WTC11 (cell line): Measurements from ENCODE around the gene NDUFS5. TPM values are rescaled to one million over a fixed set of nuclear protein-coding genes. Genes with fewer than 3 reads are reported as not detected.
"Not testable (repeated sequence)": the region's sequence is repeated elsewhere in the genome, so short reads cannot be mapped to it uniquely, and the experiment has no call there.

Experiments used
- ATAC-seq: fragments of 200-7000 bp; cut with Tn5 transposase; 2 replicates; pipeline ENCODE4 v1.10.0; 2021; ENCODE audit warnings: mild to moderate bottlenecking, moderate library complexity
- CTCF ChIA-PET: fragments of 300-600 bp; sonication (Branson Sonifier 250); formaldehyde crosslinking; loops from one replicate; lab custom pipeline; 2021; ENCODE audit warnings: antibody characterized with exemption; lab: Charles Lee
- POLR2A ChIA-PET: fragments of 350-600 bp; sonication (Branson Sonifier 250); formaldehyde crosslinking; loops from one replicate; lab custom pipeline; 2021; ENCODE audit warnings: antibody characterized with exemption; lab: Charles Lee
- DNase-seq: peaks from one replicate; pipeline ENCODE4 v3.0.0; 2021; ENCODE audit warnings: low spot score
- H3K27ac Mint-ChIP-seq: 2 replicates; pipeline ENCODE4 v1.8.0; 2021; ENCODE audit warnings: mixed read lengths
- H3K27me3 Mint-ChIP-seq: 2 replicates; pipeline ENCODE4 v1.8.0; 2021; ENCODE audit warnings: low read depth, mild to moderate bottlenecking, moderate library complexity, mixed read lengths
- H3K36me3 Mint-ChIP-seq: 2 replicates; pipeline ENCODE4 v1.8.0; 2021; ENCODE audit warnings: mixed read lengths
- H3K4me1 Mint-ChIP-seq: 2 replicates; pipeline ENCODE4 v1.8.0; 2022; ENCODE audit warnings: mixed read lengths
- H3K4me3 Mint-ChIP-seq: 2 replicates; pipeline ENCODE4 v1.8.0; 2021; ENCODE audit warnings: mild to moderate bottlenecking, moderate library complexity, mixed read lengths
- H3K9me3 Mint-ChIP-seq: 2 replicates; pipeline ENCODE4 v1.8.0; 2021; ENCODE audit warnings: mixed read lengths
- ATF1 ChIP-seq: sonication (generic); formaldehyde crosslinking; IDR thresholded peaks from 2 replicates; pipeline ENCODE4 v1.8.1; 2023; ENCODE audit warnings: mild to moderate bottlenecking, moderate library complexity, missing genetic modification reagents
- ESRRA ChIP-seq: sonication (generic); formaldehyde crosslinking; IDR thresholded peaks from 2 replicates; pipeline ENCODE4 v1.8.1; 2022; ENCODE audit warnings: mild to moderate bottlenecking, missing genetic modification reagents, borderline replicate concordance
- FOXP1 ChIP-seq: sonication (generic); formaldehyde crosslinking; IDR thresholded peaks from 2 replicates; pipeline ENCODE4 v1.8.0; 2022; ENCODE audit warnings: missing genetic modification reagents, mild to moderate bottlenecking, moderate library complexity, borderline replicate concordance
- IRF2 ChIP-seq: sonication (generic); formaldehyde crosslinking; IDR thresholded peaks from 2 replicates; pipeline ENCODE4 v1.8.0; 2022; ENCODE audit warnings: low read depth, missing genetic modification reagents, borderline replicate concordance
- SMAD4 ChIP-seq: sonication (generic); formaldehyde crosslinking; IDR thresholded peaks from 2 replicates; pipeline ENCODE4 v1.8.0; 2022; ENCODE audit warnings: mild to moderate bottlenecking, missing genetic modification reagents
- TEAD1 ChIP-seq: sonication (generic); formaldehyde crosslinking; IDR thresholded peaks from 2 replicates; pipeline ENCODE4 v1.8.0; 2022; ENCODE audit warnings: mild to moderate bottlenecking, missing genetic modification reagents
- TP53 ChIP-seq: sonication (generic); formaldehyde crosslinking; IDR thresholded peaks from 2 replicates; pipeline ENCODE4 v1.8.1; 2023; ENCODE audit warnings: mild to moderate bottlenecking, missing genetic modification reagents
- ZNF232 ChIP-seq: sonication (generic); formaldehyde crosslinking; IDR thresholded peaks from 2 replicates; pipeline ENCODE4 v1.8.0; 2022; ENCODE audit warnings: mild to moderate bottlenecking, missing genetic modification reagents
- ZNF396 ChIP-seq: fragments of 250-450 bp; sonication (Bioruptor Pico); IDR thresholded peaks from 2 replicates; pipeline ENCODE4 v1.8.0; 2021; ENCODE audit warnings: mild to moderate bottlenecking, moderate library complexity, borderline replicate concordance
- ZNF671 ChIP-seq: fragments of 250-450 bp; sonication (Bioruptor Pico); IDR thresholded peaks from 2 replicates; pipeline ENCODE4 v1.8.0; 2021; ENCODE audit warnings: mild to moderate bottlenecking
- total RNA-seq: library from RNA; stranded (reverse); gene quantifications from 3 replicates; pipeline ENCODE4 v1.2.3, GENCODE V29; 2021
- TF ChIP-seq, protein P1 (sequence below): sonication (generic); formaldehyde crosslinking; IDR thresholded peaks from 2 replicates; pipeline ENCODE4 v1.8.1; 2023; ENCODE audit warnings: mild to moderate bottlenecking, missing genetic modification reagents, moderate library complexity
- TF ChIP-seq, protein P2 (sequence below): sonication (generic); formaldehyde crosslinking; IDR thresholded peaks from 2 replicates; pipeline ENCODE4 v1.8.0; 2023; ENCODE audit warnings: mild to moderate bottlenecking, missing genetic modification reagents
- TF ChIP-seq, protein P3 (sequence below): sonication (generic); formaldehyde crosslinking; IDR thresholded peaks from 2 replicates; pipeline ENCODE4 v1.8.0; 2022; ENCODE audit warnings: missing genetic modification reagents
- TF ChIP-seq, protein P4 (sequence below): sonication (generic); formaldehyde crosslinking; IDR thresholded peaks from 2 replicates; pipeline ENCODE4 v1.8.1; 2022; ENCODE audit warnings: low read depth, mild to moderate bottlenecking, moderate library complexity, missing genetic modification reagents, borderline replicate concordance
- TF ChIP-seq, protein P5 (sequence below): sonication (generic); formaldehyde crosslinking; IDR thresholded peaks from 2 replicates; pipeline ENCODE4 v1.8.0; 2022; ENCODE audit warnings: mild to moderate bottlenecking, missing genetic modification reagents
- TF ChIP-seq, protein P6 (sequence below): sonication (generic); formaldehyde crosslinking; IDR thresholded peaks from 2 replicates; pipeline ENCODE4 v1.8.1; 2022; ENCODE audit warnings: low read depth, missing genetic modification reagents, borderline replicate concordance

Gene NDUFS5
- total RNA-seq, 1 experiment from 2014 or later: 402 TPM

DNA sequence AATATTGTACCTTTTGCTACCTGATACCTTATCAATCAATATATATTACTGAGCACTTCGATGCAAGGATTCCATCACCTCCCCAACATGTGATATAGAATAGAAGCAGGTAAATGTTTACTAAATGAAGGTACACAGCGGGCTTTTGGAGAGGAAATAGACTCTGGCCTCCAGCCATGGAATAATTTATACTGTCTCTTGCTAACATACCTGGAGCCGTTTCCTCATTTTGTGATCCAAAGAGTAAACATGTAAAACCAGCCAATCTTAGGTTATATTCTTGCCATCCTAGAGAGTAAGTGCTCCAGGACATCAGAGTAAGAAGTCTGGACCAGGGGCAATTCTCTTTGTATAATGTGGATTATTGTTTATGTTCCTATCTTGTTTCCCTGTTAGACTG, 39.4 kb downstream of the NDUFS5 start:
- no peak for TF ChIP-seq ZNF232 (CRISPR knock-in tag)
- TF ChIP-seq SMAD4 (CRISPR knock-in tag): no peak
- TF ChIP-seq, protein P1, sequence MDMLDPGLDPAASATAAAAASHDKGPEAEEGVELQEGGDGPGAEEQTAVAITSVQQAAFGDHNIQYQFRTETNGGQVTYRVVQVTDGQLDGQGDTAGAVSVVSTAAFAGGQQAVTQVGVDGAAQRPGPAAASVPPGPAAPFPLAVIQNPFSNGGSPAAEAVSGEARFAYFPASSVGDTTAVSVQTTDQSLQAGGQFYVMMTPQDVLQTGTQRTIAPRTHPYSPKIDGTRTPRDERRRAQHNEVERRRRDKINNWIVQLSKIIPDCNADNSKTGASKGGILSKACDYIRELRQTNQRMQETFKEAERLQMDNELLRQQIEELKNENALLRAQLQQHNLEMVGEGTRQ (CRISPR knock-in tag): no peak
- ChIA-PET POLR2A (interaction anchor here (0.6 kb wide), 1 partner anchor 471 kb away, joined by 3 read pairs; no protein-coding TSS in a partner anchor), CTCF (interaction anchor here (0.7 to 1.3 kb wide), 2 partner anchors 16 to 27 kb away, joined by 3 read pairs; no protein-coding TSS in a partner anchor)
- no peak overlapping the region for H3K27ac Mint-ChIP-seq
- no peak overlapping the region for H3K4me3 Mint-ChIP-seq
- peaks cover 3% of the 10 kb centered on the region; the same call in 1 of the 2 replicates for H3K9me3 Mint-ChIP-seq
- peaks cover 2% of the 10 kb centered on the region; the same call in 1 of the 2 replicates for H3K36me3 Mint-ChIP-seq
- DNase-seq (no peak), ATAC-seq (no peak)
- H3K27me3 Mint-ChIP-seq: peaks cover 4% of the 10 kb centered on the region; the same call in 1 of the 2 replicates
- peaks cover 3% of the 10 kb centered on the region; the same call in 1 of the 2 replicates for H3K4me1 Mint-ChIP-seq

DNA sequence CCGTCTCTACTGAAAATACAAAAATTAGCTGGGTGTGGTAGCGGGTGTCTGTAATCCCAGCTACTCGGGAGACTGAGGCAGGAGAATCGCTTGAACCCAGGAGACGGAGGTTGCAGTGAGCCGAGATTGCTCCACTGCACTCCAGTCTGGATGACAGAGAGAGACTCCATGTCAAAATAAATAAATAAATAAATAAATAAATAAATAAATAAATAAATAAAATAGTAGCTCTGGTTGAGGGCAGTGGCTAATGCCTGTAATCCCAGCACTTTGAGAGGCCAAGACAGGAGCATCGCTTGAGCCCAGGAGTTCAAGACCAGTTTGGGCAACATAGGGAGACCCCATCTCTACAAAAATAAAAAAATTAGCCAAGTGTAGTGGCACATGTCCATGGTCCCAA, 42.1 kb downstream of the NDUFS5 start:
- POLR2A ChIA-PET, H3K27ac Mint-ChIP-seq: not testable (repeated sequence)

DNA sequence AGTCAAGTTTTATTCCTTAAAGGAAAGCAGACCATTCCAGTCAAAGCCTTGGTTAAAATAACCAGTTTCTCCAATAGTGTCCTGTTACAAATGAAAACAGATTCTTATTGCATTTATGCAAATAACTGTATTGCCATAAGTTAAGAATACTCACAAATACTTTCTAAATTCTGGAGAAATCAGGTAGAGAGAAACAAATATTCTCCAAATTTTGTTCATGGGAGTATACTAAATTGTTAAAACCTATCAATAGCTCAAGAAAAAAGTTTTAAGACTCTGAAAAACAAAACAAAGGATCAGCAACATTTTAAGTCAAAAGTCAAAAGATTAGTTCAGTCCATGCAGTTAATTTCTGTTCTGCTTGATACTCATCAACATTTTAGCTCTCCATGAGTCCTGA, 45.4 kb downstream of the NDUFS5 start:
- CTCF ChIA-PET, H3K4me1 Mint-ChIP-seq, H3K36me3 Mint-ChIP-seq, POLR2A ChIA-PET, H3K4me3 Mint-ChIP-seq, H3K27me3 Mint-ChIP-seq, ATAC-seq, H3K27ac Mint-ChIP-seq, DNase-seq: not testable (repeated sequence)
- H3K9me3 Mint-ChIP-seq: peaks cover 12% of the 10 kb centered on the region

More for the DNA sequence above, 42.1 kb downstream of the NDUFS5 start:
- not testable (repeated sequence) for H3K36me3 Mint-ChIP-seq, H3K4me3 Mint-ChIP-seq, H3K4me1 Mint-ChIP-seq, DNase-seq, H3K27me3 Mint-ChIP-seq, ATAC-seq
- CTCF ChIA-PET: interaction anchor here (0.6 to 0.7 kb wide), 2 partner anchors 34 to 242 kb away, joined by 3 read pairs; no protein-coding TSS in a partner anchor
- peaks cover 12% of the 10 kb centered on the region for H3K9me3 Mint-ChIP-seq

DNA sequence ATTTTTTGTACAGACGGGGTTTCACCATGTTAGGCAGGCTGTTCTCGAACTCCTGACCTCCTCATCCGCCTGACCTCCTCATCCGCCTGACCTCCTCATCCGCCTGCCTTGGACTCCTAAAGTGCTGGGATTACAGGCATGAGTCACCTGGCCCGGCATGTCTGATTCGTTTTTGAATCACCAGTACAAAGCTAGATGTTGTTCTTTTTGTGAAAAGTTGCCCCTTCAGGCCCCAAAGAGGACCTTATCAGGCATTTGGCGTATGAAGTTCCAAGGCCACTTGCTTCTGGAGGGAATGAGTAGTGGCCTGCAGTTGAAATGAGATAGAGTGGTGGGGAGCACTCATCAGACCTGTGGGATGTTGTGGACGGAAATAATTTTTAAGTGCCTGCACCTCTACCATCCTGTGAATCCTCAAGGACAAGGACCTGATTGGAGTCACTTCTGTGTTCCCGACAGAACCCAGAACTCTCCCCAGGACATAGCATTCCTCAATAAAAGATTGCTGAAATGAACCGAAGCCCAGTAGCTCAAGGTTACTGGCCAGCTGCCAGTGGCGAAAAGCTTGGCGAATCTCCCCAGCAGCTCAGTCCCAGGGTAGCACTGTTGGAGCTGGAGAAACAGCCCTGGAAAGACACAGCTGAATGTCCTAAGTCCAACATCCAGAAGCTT, 50.1 kb downstream of the NDUFS5 start:
- CTCF ChIA-PET: interaction anchor here (0.9 to 1.9 kb wide), 2 partner anchors 13 to 16 kb away, joined by 3 to 4 read pairs; no protein-coding TSS in a partner anchor
- H3K4me1 Mint-ChIP-seq: peaks cover 4% of the 10 kb centered on the region
- POLR2A ChIA-PET: no interaction called here
- H3K27me3 Mint-ChIP-seq: peaks cover 21% of the 10 kb centered on the region
- H3K36me3 Mint-ChIP-seq: peaks cover 6% of the 10 kb centered on the region
- no peak for DNase-seq
- ATAC-seq: no peak
- peaks cover 8% of the 10 kb centered on the region for H3K9me3 Mint-ChIP-seq
- no peak overlapping the region for H3K4me3 Mint-ChIP-seq
- no peak overlapping the region for H3K27ac Mint-ChIP-seq
- TF ChIP-seq, protein P2, sequence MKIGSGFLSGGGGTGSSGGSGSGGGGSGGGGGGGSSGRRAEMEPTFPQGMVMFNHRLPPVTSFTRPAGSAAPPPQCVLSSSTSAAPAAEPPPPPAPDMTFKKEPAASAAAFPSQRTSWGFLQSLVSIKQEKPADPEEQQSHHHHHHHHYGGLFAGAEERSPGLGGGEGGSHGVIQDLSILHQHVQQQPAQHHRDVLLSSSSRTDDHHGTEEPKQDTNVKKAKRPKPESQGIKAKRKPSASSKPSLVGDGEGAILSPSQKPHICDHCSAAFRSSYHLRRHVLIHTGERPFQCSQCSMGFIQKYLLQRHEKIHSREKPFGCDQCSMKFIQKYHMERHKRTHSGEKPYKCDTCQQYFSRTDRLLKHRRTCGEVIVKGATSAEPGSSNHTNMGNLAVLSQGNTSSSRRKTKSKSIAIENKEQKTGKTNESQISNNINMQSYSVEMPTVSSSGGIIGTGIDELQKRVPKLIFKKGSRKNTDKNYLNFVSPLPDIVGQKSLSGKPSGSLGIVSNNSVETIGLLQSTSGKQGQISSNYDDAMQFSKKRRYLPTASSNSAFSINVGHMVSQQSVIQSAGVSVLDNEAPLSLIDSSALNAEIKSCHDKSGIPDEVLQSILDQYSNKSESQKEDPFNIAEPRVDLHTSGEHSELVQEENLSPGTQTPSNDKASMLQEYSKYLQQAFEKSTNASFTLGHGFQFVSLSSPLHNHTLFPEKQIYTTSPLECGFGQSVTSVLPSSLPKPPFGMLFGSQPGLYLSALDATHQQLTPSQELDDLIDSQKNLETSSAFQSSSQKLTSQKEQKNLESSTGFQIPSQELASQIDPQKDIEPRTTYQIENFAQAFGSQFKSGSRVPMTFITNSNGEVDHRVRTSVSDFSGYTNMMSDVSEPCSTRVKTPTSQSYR: no peak
- TF ChIP-seq, protein P3, sequence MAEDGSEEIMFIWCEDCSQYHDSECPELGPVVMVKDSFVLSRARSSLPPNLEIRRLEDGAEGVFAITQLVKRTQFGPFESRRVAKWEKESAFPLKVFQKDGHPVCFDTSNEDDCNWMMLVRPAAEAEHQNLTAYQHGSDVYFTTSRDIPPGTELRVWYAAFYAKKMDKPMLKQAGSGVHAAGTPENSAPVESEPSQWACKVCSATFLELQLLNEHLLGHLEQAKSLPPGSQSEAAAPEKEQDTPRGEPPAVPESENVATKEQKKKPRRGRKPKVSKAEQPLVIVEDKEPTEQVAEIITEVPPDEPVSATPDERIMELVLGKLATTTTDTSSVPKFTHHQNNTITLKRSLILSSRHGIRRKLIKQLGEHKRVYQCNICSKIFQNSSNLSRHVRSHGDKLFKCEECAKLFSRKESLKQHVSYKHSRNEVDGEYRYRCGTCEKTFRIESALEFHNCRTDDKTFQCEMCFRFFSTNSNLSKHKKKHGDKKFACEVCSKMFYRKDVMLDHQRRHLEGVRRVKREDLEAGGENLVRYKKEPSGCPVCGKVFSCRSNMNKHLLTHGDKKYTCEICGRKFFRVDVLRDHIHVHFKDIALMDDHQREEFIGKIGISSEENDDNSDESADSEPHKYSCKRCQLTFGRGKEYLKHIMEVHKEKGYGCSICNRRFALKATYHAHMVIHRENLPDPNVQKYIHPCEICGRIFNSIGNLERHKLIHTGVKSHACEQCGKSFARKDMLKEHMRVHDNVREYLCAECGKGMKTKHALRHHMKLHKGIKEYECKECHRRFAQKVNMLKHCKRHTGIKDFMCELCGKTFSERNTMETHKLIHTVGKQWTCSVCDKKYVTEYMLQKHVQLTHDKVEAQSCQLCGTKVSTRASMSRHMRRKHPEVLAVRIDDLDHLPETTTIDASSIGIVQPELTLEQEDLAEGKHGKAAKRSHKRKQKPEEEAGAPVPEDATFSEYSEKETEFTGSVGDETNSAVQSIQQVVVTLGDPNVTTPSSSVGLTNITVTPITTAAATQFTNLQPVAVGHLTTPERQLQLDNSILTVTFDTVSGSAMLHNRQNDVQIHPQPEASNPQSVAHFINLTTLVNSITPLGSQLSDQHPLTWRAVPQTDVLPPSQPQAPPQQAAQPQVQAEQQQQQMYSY (CRISPR knock-in tag): no peak
- TF ChIP-seq, protein P4, sequence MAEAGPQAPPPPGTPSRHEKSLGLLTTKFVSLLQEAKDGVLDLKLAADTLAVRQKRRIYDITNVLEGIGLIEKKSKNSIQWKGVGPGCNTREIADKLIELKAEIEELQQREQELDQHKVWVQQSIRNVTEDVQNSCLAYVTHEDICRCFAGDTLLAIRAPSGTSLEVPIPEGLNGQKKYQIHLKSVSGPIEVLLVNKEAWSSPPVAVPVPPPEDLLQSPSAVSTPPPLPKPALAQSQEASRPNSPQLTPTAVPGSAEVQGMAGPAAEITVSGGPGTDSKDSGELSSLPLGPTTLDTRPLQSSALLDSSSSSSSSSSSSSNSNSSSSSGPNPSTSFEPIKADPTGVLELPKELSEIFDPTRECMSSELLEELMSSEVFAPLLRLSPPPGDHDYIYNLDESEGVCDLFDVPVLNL (CRISPR knock-in tag): no peak
- TF ChIP-seq, protein P5, sequence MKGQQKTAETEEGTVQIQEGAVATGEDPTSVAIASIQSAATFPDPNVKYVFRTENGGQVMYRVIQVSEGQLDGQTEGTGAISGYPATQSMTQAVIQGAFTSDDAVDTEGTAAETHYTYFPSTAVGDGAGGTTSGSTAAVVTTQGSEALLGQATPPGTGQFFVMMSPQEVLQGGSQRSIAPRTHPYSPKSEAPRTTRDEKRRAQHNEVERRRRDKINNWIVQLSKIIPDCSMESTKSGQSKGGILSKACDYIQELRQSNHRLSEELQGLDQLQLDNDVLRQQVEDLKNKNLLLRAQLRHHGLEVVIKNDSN: no peak
- TF ChIP-seq, protein P6, sequence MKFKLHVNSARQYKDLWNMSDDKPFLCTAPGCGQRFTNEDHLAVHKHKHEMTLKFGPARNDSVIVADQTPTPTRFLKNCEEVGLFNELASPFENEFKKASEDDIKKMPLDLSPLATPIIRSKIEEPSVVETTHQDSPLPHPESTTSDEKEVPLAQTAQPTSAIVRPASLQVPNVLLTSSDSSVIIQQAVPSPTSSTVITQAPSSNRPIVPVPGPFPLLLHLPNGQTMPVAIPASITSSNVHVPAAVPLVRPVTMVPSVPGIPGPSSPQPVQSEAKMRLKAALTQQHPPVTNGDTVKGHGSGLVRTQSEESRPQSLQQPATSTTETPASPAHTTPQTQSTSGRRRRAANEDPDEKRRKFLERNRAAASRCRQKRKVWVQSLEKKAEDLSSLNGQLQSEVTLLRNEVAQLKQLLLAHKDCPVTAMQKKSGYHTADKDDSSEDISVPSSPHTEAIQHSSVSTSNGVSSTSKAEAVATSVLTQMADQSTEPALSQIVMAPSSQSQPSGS: no peak
- TF ChIP-seq ZNF396 (CRISPR knock-in tag) (no peak), TEAD1 (CRISPR knock-in tag) (no peak), FOXP1 (no peak), ZNF671 (CRISPR knock-in tag) (no peak), TP53 (CRISPR knock-in tag) (no peak), ESRRA (CRISPR knock-in tag) (no peak), ATF1 (CRISPR knock-in tag) (no peak), IRF2 (no peak)
